SJSA1 (cell line): ENCODE data around the gene LRMDA. TPM values are rescaled to one million over a fixed set of nuclear protein-coding genes. Genes with fewer than 3 reads are reported as not detected.

Source experiments
- DNase-seq, 2 experiments: peaks; one replicate each; pipeline ENCODE4 v3.0.0-alpha.2; 2015 to 2020; ENCODE audit warnings: low spot score in 2 of 2, low read depth in 1 of 2
- H3K27ac ChIP-seq: fragments of 250-450 bp; sonication (Bioruptor Pico); 2 replicates; pipeline ENCODE4 v1.5.1; 2020; ENCODE audit warnings: mild to moderate bottlenecking, moderate library complexity
- H3K27me3 ChIP-seq: fragments of 250-450 bp; sonication (Bioruptor Pico); replicated peaks from 2 replicates; pipeline ENCODE4 v1.5.1; 2020; ENCODE audit warnings: mild to moderate bottlenecking, moderate library complexity
- H3K36me3 ChIP-seq: fragments of 250-450 bp; sonication (Bioruptor Pico); 2 replicates; pipeline ENCODE4 v1.5.1; 2020; ENCODE audit warnings: mild to moderate bottlenecking
- H3K4me1 ChIP-seq: fragments of 250-450 bp; sonication (Bioruptor Pico); replicated peaks from 2 replicates; pipeline ENCODE4 v1.6.1; 2021; ENCODE audit warnings: mild to moderate bottlenecking
- H3K4me3 ChIP-seq: fragments of 250-450 bp; sonication (Bioruptor Pico); 2 replicates; pipeline ENCODE4 v1.5.1; 2020; ENCODE audit warnings: mild to moderate bottlenecking
- H3K9me3 ChIP-seq: fragments of 250-450 bp; sonication (Bioruptor Pico); replicated peaks from 2 replicates; pipeline ENCODE4 v1.5.1; 2020; ENCODE audit warnings: mild to moderate bottlenecking
- total RNA-seq: library from RNA; depleted of rRNA; stranded (reverse); fragments of >200 nt; shearing (Covaris generic); gene quantifications from 2 replicates; pipeline ENCODE4 v1.2.3, GENCODE V29; 2014

The LRMDA gene
- total RNA-seq, 1 experiment from 2014 or later = not detected

GRCh38 chr10:75839020-75839419, 407.6 kb downstream of the LRMDA start:
- 0 out of 2 replicates have a peak, but pooled peaks cover 2% of the 10 kb centered on the region for H3K9me3 ChIP-seq
- H3K4me1 ChIP-seq = no peaks in the 10 kb centered on the region
- H3K4me3 ChIP-seq = no peak overlapping the region

DNA sequence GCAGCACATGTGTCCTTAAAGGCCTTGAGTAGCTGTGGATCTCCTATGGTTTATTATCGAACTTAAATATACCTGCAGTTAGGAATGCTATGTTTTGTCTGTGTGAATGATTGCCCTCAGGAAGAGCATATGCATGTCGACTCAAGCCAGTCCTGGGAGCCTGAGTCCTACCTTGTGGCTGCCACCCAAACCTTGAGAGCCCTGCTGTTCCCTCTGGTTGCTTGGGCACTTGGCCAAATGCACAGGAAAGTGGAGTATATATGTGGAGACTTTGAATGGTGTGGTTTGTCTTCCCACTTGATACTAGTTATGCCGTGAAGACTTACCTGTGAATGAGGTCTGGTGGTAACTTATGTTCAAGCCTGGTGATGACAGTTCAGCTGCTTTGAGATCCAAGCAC, 409.8 kb downstream of the LRMDA start:
- Histone ChIP-seq H3K36me3 (no peaks in the 10 kb centered on the region), H3K4me1 (no peaks in the 10 kb centered on the region), H3K9me3 (0 out of 2 replicates have a peak, but pooled peaks cover 2% of the 10 kb centered on the region), H3K4me3 (no peak overlapping the region), H3K27ac (no peak overlapping the region), H3K27me3 (no peaks in the 10 kb centered on the region)
- DNase-seq = no peak

More at GRCh38 chr10:75839020-75839419, 407.6 kb downstream of the LRMDA start:
- Histone ChIP-seq H3K36me3 (no peaks in the 10 kb centered on the region), H3K27me3 (no peaks in the 10 kb centered on the region), H3K27ac (no peak overlapping the region)
- no peak for DNase-seq

- Histone ChIP-seq H3K9me3 (no peaks in the 10 kb centered on the region), H3K4me1 (no peaks in the 10 kb centered on the region), H3K36me3 (no peaks in the 10 kb centered on the region), H3K4me3 (no peak overlapping the region), H3K27me3 (no peaks in the 10 kb centered on the region), H3K27ac (no peak overlapping the region)
- no peak for DNase-seq
These were observed 413.9 kb downstream of the LRMDA start for GRCh38 chr10:75845176-75845947.

DNA sequence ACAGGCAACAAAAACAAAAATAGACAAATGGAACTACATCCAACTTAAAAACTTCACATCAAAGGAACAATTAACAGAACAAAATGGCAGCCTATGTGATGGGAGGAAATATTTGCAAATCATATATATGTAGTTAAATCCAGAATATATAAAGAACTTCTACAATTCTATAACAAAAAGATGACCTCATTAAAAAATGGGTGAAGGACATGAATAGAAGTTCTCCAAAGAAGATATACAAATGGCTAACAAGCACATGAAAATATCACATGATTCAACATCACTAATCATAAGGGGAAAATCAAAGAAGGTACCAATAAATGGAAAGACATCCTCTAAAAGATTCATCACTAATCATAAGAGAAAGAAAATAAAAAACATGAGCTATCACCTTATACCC, 416.1 kb downstream of the LRMDA start:
- Histone ChIP-seq H3K27me3 (no peaks in the 10 kb centered on the region), H3K9me3 (no peaks in the 10 kb centered on the region), H3K4me1 (no peaks in the 10 kb centered on the region), H3K36me3 (no peaks in the 10 kb centered on the region), H3K27ac (no peak overlapping the region), H3K4me3 (no peak overlapping the region)
- DNase-seq = no peak

DNA sequence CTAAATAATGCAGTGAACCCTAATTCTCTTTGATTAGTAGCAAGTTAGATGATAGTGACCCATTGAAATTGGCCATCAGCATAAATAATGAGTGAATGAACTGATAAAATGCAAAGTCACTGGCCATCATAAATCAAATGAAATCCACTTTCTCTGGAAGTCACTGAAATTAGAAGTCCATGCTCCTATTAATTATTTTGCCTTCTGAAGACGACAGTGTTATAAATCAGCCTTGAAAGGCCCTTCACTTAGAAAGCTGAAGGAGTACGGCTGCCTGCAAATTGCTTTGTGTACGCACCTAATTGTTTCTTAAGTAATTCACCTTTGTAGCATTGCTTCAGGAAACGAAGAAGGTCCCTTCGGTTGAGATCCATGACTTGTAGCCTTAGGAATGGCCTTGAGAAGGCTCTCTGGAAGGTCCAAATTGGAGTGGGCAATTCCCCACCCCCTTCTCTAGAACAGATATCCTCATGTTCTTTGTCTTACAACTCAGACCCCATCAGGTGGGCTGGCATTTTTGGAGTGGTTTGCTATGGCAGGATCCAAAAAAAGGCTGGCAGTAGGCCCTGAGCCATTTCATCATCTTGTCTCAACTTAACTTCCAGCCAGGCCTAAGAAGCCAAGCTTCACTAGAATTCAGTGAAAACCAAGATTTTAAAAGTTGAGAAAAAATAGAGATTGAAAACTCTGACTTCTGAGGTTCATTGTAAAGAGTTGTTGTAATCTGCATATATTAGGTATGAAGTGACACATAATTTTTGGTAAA, 420.3 kb downstream of the LRMDA start:
- DNase-seq = no peak
- H3K4me3 ChIP-seq = no peak overlapping the region
- no peaks in the 10 kb centered on the region for H3K4me1 ChIP-seq
- H3K27me3 ChIP-seq = no peaks in the 10 kb centered on the region
- no peak overlapping the region for H3K27ac ChIP-seq
- no peaks in the 10 kb centered on the region for H3K9me3 ChIP-seq
- no peaks in the 10 kb centered on the region for H3K36me3 ChIP-seq

- no peak for DNase-seq
- H3K36me3 ChIP-seq = no peaks in the 10 kb centered on the region
These were observed 421.5 kb downstream of the LRMDA start for GRCh38 chr10:75852851-75853484.

DNA sequence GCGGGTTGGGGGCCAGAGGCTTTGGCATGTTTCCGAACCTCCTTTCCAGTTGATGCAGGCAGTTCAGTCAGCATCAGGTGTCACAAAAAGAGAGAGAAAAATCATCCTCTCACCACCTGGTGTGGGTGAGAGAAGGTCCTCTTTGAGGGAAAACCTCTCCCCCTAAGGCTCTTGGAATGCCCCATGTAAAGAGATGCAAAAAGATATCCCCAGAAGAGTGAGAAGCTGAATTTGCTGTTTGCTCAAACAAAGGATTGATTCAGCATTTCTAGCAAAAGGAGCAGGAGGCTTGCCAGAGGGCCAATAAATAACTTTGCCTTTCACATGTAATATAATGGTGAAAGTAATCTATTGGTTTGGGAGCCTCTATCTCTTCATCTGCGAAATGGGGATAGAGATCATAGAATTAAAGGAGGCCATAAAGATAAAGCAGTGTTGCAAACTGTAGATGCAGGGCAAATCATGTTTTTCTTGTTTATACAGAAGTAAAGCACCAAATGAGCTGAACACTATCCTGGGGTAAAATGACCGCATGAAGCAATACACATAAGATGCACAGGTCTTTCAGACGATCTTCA, 425.9 kb downstream of the LRMDA start:
- Histone ChIP-seq H3K9me3 (no peaks in the 10 kb centered on the region), H3K27me3 (no peaks in the 10 kb centered on the region), H3K27ac (no peak overlapping the region), H3K4me3 (no peak overlapping the region), H3K36me3 (no peaks in the 10 kb centered on the region), H3K4me1 (no peaks in the 10 kb centered on the region)
- DNase-seq = no peak

More at GRCh38 chr10:75852851-75853484, 421.5 kb downstream of the LRMDA start:
- Histone ChIP-seq H3K9me3 (no peaks in the 10 kb centered on the region), H3K4me3 (no peak overlapping the region), H3K27me3 (no peaks in the 10 kb centered on the region), H3K27ac (no peak overlapping the region), H3K4me1 (no peaks in the 10 kb centered on the region)

GRCh38 chr10:75857896-75858295, 426.5 kb downstream of the LRMDA start:
- H3K36me3 ChIP-seq = no peaks in the 10 kb centered on the region
- no peaks in the 10 kb centered on the region for H3K4me1 ChIP-seq
- no peaks in the 10 kb centered on the region for H3K9me3 ChIP-seq

GRCh38 chr10:75858339-75858738, 426.9 kb downstream of the LRMDA start:
- no peak overlapping the region for H3K4me3 ChIP-seq
- H3K27ac ChIP-seq = no peak overlapping the region
- no peak for DNase-seq
- no peaks in the 10 kb centered on the region for H3K9me3 ChIP-seq
- no peaks in the 10 kb centered on the region for H3K36me3 ChIP-seq
- H3K4me1 ChIP-seq = no peaks in the 10 kb centered on the region
- no peaks in the 10 kb centered on the region for H3K27me3 ChIP-seq

More at GRCh38 chr10:75857896-75858295, 426.5 kb downstream of the LRMDA start:
- no peaks in the 10 kb centered on the region for H3K27me3 ChIP-seq
- no peak overlapping the region for H3K4me3 ChIP-seq
- H3K27ac ChIP-seq = no peak overlapping the region
- no peak for DNase-seq

DNA sequence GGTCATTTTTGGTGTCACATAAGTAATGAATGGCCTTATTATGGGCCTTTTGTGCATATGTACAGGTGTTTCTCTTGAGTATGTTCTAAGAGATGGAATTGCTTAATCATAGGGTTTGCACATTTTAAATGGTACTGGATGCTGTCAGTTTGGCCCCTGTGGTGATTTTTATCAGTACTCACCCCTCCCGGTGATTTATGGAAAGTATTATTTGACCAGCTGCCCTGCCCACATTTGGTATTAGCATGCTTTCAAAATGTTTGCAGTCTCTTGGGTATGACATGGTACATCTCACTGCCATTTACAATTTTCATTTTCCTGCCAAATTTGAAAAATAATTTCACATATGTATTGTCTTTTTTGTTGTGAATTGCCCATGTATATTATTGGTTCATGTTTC, 427.7 kb downstream of the LRMDA start:
- H3K27ac ChIP-seq = no peak overlapping the region
- H3K27me3 ChIP-seq = no peaks in the 10 kb centered on the region
- no peaks in the 10 kb centered on the region for H3K4me1 ChIP-seq
- no peak for DNase-seq
- H3K36me3 ChIP-seq = no peaks in the 10 kb centered on the region
- H3K9me3 ChIP-seq = no peaks in the 10 kb centered on the region
- no peak overlapping the region for H3K4me3 ChIP-seq

GRCh38 chr10:75860009-75860408, 428.6 kb downstream of the LRMDA start:
- no peak for DNase-seq
- no peaks in the 10 kb centered on the region for H3K36me3 ChIP-seq
- no peaks in the 10 kb centered on the region for H3K27me3 ChIP-seq
- no peaks in the 10 kb centered on the region for H3K4me1 ChIP-seq
- H3K4me3 ChIP-seq = no peak overlapping the region
- no peaks in the 10 kb centered on the region for H3K9me3 ChIP-seq
- H3K27ac ChIP-seq = no peak overlapping the region

- DNase-seq = no peak
- no peaks in the 10 kb centered on the region for H3K9me3 ChIP-seq
- H3K36me3 ChIP-seq = no peaks in the 10 kb centered on the region
- no peak overlapping the region for H3K4me3 ChIP-seq
- H3K4me1 ChIP-seq = no peaks in the 10 kb centered on the region
- no peaks in the 10 kb centered on the region for H3K27me3 ChIP-seq
- no peak overlapping the region for H3K27ac ChIP-seq
These were observed 430.2 kb downstream of the LRMDA start for GRCh38 chr10:75861582-75861981.

- Histone ChIP-seq H3K4me3 (no peak overlapping the region), H3K9me3 (no peaks in the 10 kb centered on the region), H3K27me3 (no peaks in the 10 kb centered on the region), H3K27ac (no peak overlapping the region), H3K36me3 (no peaks in the 10 kb centered on the region), H3K4me1 (no peaks in the 10 kb centered on the region)
- no peak for DNase-seq
These were observed 431.5 kb downstream of the LRMDA start for GRCh38 chr10:75862935-75863334.
